ENCODE data around the gene ZNF283.
"Not testable (repeated sequence)": the region's sequence is repeated elsewhere in the genome, so short reads cannot be mapped to it uniquely, and the experiment has no call there.

The ZNF283 gene

DNA sequence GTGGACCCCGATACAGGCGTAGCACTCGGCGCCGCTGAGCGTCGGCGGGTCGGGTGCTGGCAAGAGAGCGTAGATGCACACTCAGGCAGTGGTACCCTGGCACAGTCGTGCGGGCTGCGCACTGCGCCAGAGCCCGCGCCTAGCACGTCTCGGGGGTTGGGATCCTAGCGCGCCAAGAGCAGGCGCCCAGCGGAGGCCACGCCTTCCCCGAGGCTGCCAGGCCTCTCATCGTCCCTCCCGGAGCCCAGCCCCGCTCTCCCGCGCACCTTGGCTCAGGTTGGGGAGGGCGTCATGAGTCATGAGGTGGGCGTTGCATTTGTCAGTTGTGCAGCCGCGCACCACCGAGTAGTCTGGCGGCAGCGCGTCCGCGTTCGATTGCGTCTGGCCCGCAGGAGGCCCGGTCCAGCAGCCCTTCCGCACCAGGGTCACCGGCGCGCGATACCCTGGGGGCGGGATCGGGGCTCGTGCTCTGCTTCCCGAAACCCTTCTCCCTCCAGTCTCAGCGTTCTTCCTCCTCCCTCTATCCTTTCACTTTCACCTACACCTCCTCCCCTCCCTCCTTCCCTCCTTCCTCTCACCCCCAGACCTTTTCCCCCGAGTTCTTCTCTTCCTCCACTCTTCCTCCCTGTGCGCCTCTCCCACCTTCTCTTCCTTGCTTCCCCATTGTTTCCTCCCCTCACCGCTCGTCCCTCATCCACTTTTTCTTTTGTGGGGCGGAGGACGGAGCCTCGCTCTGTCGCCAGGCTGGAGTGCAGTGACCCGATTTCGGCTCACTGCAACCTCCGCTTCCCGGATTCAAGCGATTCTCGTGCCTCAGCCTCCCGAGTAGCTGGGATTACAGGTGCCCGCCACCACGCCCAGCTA is 28.3 kb upstream of the ZNF283 start:
- in situ Hi-C loops (cut with MboI; ENCODE audit: low sequenced_read_pairs): no loop called here

DNA sequence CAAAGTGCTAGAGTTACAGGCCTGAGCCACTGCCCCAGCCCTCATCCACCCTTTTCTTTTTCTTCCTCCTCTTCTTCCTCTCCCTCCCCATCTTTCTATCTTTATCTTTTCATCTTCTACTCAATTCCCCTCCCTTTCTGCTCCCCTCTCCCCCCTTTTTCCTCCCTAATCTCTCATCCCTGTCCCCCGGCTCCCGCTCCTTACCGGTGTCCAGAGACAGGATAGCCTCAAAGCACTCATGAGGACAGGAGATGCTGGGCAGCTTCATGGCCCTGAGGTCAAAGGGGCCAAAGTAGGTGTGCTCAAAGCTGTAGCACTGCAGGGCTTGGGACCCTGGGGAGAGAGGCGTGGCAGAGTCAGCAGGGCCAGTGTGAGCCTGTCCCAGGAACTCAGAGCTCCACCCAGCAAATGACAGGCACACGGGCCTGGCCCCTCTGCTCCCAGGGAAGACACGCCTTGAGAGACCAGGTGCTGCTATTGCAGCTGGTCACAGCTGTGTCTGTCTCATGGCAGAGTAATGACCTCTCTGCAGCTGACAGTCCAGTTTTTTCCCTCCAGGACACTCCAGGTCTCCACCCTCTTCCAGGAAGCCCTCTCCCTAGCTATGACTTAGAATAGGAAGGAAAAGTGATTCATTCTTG is 27.5 kb upstream of the ZNF283 start:
- in situ Hi-C loops (cut with MboI; ENCODE audit: low sequenced_read_pairs): no loop called here

DNA sequence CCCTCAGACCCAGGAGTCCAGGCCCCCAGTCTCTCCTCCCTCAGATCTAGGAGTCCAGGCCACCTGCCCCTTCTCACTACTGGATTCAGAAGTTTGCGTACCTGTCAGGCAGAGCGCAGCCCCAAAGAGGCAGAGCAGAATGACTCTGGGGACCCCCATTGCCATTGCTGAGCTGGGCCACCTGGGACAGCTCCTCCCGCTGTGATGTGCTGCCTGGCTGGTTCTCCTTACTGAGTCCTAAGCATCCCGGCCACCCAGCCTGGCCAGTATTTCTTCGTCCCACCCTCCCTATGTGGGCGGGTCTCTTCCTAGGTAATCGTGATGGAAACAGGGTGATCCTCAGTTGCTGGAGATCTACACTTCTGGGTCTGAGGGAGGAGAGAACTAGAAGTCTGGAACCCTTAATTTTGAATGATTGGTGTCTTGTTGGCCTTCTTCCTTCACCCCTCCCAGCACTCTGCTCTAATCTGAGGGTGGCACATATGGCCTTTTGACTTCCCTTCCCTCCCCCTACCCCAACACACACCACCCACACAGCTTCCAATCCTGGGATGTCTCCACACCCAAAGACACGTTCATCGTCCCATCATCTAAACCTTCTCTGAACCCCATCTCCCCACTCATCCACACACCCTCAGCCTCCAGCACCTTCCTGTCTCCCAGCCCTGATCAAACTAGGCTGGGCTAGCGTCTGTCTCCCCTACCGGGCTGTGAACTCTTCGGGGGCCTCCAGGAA is 24.7 kb upstream of the ZNF283 start, which contains the start of gene LYPD5:
Gene LYPD5 (minus strand): TSS at position 232 of the 736 bp plus-strand sequence. CDS start 67 bp downstream, at position 165.
- in situ Hi-C loops (cut with MboI; ENCODE audit: low sequenced_read_pairs): no loop called here

DNA sequence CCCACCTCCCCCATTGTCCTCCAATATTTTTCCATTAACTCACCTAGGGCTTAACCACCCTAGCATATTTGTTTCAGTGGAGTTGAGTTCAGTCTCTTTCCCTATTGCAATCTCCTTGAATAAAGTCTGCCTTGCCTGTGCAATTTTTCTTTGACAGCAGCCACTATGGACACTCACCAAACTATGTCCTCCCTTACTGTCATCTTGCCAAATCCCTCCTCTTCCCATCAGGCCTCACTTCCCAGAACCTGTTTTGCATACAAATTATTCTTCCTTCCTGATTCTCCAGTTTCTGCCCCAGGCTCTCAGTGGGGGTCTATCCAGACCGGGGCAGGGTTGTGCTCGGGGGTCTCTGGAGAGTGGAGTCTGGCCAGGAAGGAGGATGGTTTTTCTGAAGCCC is 22.7 kb upstream of the ZNF283 start:
- in situ Hi-C loops (cut with MboI; ENCODE audit: low sequenced_read_pairs): no loop called here

DNA sequence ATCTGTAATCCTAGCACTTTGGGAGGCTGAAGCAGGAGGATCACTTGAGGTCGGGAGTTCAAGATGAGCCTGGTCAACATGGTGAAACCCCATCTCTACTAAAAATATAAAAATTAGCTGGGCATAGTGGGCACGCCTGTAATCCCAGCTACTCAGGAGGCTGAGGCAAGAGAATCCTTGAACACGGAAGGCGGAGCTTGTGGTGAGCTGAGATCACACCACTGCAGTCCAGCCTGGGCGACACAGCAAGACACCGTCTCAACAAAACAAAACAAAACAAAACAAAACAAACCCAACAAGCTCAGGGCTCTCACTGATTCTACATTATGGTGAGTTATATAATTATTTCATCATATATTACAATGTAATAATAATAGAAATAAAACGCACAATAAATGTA is 20.7 kb upstream of the ZNF283 start:
- in situ Hi-C loops (cut with MboI; ENCODE audit: low sequenced_read_pairs): not testable (repeated sequence)

DNA sequence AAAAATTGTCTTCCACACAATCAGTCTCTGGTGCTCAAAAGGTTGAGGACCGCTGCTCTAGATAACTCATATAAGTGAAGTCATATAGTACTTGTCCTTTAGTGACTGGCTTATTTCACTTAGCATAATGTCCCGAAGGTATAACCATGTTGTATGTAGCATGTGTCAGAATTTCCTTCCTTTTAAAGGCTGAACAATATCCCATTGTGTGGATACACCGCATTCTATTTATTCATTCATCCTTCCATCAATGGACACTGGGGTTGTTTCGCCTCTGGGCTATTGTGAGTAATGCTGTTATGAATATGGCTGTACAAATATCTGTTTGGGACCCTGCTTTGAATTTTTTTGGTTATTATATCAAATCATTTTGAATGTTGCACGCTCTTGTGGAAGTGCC is 20.3 kb upstream of the ZNF283 start:
- in situ Hi-C loops (cut with MboI; ENCODE audit: low sequenced_read_pairs): no loop called here

DNA sequence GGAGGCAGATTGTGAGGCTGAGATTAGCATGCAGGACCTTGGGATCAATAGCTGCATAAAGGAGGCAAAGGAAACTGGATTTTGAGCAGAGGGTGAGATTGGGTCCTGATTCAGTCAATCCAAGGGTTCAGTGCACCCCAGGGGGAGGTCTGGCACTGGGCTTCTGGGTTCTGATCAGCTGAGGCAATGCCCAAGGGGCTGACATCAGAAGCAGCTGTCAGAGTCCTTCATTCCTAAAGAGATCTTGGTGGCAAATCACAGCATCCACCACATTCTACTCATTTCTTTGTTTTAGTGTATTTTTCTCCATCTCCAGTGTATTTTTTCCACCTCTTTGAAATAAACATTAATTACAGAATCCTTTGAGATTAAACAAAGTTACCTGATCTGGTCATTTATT is 19.5 kb upstream of the ZNF283 start:
- in situ Hi-C loops (cut with MboI; ENCODE audit: low sequenced_read_pairs): no loop called here

DNA sequence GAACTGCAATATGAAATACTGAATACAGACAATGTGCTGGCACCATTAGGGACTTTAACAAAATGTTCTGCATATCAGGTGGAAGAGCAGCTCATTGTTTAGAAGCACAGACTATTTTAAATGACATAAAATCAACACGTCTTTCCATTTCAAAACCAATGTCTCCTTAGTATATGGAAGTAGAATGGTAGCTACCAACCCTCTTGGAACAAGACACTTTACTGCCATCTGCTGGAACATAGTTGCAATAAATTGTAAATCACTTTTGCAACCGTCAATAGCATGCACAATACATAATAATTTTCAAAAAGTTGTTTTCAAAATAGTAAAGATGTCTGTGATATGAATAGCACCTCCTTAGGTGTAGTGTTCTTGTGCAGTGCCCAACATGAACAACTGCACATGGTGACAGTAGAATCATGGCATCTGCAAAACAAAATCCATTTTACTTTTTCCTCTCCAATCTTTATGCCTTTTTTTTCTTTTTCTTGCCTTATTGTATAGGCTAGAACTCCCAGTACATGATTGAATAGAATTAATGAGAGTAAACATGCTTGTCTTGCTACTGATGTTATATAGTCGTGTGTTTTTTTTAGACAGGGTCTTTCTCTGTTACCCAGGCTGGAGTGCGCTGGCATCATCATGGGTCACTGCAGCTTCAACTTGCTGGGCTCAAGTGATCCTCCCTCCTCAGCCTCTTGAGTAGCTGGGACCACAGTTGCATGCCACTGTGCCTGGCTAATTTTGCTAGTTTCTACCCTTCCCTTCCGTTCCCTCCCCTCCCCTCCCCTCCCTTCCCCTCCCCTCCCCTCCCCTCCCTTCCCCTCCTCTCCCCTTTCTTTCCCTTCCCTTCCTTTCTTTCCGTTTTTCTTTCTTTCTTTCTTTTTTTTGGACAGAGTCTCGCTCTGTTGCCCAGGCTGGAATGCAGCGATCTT is 17.1 kb upstream of the ZNF283 start:
- in situ Hi-C loops (cut with MboI; ENCODE audit: low sequenced_read_pairs): no loop called here

DNA sequence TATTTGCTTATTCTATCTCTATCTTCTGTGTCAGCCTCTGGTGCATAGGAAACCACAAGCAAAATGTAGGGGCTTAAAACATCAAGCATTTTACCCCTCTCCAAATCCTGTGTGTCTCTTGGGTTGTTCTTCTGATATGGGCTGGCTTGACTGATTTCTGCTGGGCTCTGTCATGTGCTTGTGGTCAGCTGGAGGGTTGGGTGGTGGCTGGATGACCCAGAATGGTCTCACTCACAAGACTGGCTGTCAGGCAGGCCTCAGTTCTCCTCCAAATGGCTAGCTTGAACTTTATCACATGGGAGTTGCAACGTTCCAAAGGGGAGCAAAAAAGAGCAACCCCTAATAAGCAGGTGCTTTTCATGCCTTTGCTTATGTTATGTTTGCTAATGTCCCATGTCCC is 15.3 kb upstream of the ZNF283 start:
- in situ Hi-C loops (cut with MboI; ENCODE audit: low sequenced_read_pairs): no loop called here

DNA sequence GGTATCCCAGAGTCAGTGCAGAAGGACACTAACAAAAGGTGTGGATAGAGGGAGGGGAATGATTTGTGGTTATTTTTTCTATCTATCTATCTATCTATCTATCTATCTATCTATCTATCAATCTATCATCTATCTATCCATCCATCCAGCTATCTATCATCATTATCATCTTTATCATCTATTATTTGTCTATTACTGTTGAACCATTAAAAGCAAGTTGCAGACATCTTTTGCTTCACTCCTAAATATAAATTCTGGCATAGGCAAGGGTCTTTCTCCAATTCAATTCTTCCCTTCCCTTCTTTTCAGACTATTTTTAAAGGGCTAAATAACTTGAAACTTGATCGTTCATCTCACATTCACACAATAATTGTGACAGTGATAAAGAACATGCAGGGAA is 14.9 kb upstream of the ZNF283 start:
- in situ Hi-C loops (cut with MboI; ENCODE audit: low sequenced_read_pairs): no loop called here

DNA sequence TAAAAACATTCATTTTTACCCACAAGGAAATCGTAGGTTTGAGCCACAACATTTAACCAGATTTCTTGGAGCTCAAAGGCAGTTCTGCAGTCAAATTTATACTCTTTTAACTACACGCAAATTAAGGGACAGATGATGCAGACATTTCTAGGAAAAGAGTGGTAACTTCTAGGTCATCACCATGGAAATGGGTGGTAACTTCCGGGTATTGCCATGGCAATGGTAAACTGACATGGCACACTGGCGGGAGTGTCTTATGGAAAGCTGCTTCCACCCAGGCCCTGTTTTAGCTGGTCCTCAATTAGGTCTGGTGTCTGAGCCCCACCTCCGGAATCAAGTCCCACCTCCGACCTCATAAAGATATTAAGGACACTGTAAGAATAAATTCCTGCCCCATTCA is 14.4 kb upstream of the ZNF283 start:
- in situ Hi-C loops (cut with MboI; ENCODE audit: low sequenced_read_pairs): no loop called here

DNA sequence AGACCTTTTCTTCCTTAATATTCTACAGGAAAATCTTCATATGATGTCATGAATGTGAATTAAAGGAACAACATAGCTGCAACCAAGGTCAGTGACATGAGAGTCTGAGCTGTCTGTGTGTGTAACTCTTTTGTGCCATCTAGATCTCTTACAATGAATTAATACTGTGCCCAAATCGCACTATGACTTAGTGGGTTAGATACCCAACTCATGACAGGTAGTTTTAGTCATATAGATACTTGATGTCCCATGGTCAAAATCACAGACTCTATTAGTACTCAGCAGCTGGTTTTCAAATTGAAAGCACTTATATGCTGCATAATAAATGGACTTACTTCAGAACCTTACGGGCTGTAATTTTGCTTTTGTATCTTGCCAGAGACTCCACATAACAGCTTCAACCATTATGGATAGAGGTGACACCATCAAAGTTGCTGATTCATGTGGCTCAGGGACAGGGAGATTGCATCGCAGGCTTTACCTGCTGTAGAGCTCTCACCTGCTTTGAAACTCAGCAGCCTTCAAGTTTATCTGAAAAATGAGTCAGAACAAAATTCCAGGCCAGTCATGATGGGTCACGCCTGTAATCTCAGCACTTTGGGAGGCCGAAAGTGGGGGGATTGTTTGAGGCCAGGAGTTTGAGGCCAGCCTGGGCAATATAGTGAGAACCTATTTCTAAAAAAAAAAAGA is 12.3 kb upstream of the ZNF283 start:
- in situ Hi-C loops (cut with MboI; ENCODE audit: low sequenced_read_pairs): no loop called here

DNA sequence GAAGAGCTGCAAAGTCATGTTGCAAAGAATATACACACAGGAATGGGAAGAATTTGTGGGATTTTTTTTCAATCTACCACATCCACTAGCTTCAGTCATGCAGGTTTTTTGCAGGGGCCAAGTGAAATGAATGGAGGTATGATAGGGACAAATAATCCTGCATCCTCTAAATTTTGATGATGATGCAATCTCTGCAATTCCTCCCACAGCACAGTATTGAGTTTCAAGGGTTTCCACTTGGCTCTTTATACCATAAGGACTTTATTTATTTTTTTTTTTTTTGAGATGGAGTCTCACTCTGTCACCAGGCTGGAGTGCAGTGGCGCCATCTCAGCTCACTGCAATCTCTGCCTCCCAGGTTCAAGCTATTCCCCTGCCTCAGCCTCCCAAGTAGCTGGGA is 9.7 kb upstream of the ZNF283 start:
- in situ Hi-C loops (cut with MboI; ENCODE audit: low sequenced_read_pairs): not testable (repeated sequence)

DNA sequence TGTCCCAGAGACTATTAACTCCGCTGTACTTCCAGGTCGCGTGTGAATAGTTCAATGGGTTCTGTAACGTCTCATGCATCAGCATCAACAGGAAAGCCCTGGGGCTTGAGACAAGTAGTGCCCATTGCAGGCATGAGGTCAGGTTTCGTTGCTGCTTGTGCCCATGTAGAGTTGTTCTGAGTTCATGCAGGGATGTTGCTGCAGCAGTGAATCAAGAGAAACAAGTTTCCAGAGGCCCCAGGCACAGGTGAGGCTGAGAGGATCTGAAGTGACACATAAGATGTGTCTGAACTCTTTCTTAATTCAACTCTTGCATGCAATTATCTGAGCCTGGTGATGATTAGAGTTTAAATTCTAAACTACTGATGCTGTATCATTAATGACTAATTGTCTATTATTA is 8.6 kb upstream of the ZNF283 start:
- in situ Hi-C loops (cut with MboI; ENCODE audit: low sequenced_read_pairs): no loop called here

DNA sequence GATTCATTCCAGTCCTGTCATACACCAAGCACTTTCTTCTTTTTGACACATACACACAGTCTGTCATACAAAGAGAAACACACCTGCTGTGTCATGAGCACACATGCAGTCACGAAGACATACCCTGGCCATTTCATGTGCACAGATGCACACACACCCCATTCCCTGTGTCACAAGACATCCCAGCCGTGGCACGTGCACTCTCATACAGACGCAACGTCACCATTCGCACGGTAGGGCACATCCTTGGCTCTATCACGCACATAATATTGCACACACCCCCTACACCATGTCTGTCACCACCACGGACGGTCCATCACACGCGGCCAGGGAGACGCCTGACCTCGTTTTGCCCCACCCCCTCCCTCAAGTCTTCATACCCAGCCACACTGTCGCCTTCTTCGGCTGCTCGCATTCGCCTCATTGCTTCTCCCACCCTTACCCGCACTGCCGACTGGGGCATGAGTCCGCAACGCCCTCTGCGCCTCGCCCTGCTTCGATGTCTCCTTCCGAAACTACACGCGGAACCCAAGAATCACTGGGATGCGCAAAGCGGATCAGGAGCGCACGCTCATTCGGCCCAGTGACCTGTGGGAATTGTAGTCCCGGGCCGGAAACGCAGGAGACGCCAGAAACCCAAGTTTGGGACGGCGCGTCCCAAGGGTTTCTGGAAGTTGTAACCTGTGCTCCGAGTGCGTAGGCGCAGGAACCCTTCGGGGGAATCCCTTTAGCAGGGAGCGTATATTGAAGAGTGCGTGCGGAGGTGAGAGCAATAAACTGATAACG is 6.8 kb upstream of the ZNF283 start:
- in situ Hi-C loops (cut with MboI; ENCODE audit: low sequenced_read_pairs): no loop called here

DNA sequence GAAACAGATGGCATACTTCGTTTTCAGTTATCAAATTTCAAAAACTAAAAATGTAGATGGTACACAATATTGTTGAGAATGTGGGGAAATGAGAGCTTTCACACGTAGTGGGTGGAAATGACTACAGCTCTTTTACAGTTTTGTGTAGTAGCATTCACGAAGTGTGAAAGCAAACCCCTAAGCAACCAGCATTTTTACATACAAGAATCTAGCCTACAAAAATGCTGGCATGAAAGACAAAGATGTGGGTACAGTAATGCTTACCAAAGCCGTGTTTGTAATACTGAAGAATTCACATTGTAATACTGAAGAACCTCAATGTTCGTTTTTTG is 6.3 kb upstream of the ZNF283 start:
- in situ Hi-C loops (cut with MboI; ENCODE audit: low sequenced_read_pairs): no loop called here

DNA sequence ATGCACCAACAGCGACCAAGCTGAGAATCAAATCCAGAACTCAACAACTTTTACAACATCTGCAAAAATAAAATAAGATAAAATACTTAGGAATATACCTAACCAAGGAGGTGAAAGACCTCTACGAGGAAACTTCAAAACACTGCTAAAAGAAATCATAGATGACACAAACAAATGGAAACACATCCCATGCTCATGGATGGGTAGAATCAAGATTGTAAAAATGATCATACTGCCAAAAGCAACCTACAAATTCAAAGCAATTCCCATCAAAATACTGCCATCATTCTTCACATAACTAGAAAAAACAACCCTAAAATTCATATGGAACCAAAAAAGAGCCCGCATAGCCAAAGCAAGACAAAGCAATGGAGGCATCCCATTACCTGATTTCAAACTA is 3.3 kb upstream of the ZNF283 start:
- in situ Hi-C loops (cut with MboI; ENCODE audit: low sequenced_read_pairs): not testable (repeated sequence)

DNA sequence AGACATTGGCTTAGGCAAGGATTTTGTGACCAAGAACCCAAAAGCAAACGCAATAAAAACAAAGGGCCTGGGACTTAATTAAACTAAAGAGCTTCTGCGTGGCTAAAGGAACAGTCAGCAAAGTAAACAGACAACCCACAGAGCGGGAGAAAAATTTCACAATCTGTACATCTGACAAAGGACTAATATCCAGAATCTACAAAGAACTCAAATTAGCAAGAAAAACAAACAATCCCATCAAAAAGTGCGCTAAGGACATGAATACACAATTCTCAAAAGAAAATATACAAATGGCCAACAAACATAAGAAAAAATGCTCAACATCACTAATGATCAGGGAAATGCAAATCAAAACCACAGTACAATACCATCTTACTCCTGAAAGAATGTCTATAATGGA is 2.5 kb upstream of the ZNF283 start:
- in situ Hi-C loops (cut with MboI; ENCODE audit: low sequenced_read_pairs): not testable (repeated sequence)

DNA sequence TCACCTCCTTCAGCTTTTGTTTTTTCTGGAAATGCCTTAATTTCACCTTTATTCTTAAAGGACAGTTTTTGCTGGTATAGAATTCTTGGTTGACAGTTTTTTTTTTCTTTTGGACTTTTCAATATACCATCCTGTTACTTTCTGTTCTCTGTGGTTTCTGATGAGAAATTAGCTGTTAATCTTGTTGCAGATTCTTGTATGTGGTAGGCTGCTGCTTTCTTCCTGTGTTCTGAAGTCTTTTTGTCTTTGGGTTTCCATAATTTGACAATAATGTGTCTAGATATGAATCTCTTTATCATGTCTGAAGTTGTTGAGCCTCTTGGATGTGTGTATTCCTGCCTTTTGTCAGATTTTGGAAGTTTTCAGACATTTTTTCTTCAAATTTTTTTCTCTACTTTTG is 12.0 kb downstream of the ZNF283 start:
- in situ Hi-C loops (cut with MboI; ENCODE audit: low sequenced_read_pairs): no loop called here
